GM10266 (cell line): Measurements from ENCODE around the gene GPATCH8.

Experiments
- DNase-seq: peaks from one replicate; pipeline ENCODE4 v3.0.0; 2012; ENCODE audit errors: extremely low spot score
- CTCF ChIP-seq: IDR thresholded peaks from 2 replicates; pipeline ENCODE4 v1.5.1; 2012; ENCODE audit warnings: mild to moderate bottlenecking, low read depth; ENCODE audit not compliant: control insufficient read depth, insufficient read depth; ENCODE audit errors: missing control alignments

The GPATCH8 gene

GRCh38 chr17:44536090-44536953 is 33.1 kb upstream of the GPATCH8 start:
- no peak for DNase-seq
- no peak for TF ChIP-seq CTCF

GRCh38 chr17:44533533-44534246 is 30.5 kb upstream of the GPATCH8 start:
- TF ChIP-seq CTCF = peak; percentile 96
- peak; percentile 92 for DNase-seq

GRCh38 chr17:44530896-44531418 is 27.8 kb upstream of the GPATCH8 start:
- DNase-seq = no peak
- TF ChIP-seq CTCF = no peak

- no peak for TF ChIP-seq CTCF
- DNase-seq = no peak
Observed at GRCh38 chr17:44529864-44530263, 26.7 kb upstream of the GPATCH8 start.

GRCh38 chr17:44527954-44528353 is 24.7 kb upstream of the GPATCH8 start:
- no peak for DNase-seq

GRCh38 chr17:44527102-44527501 is 23.9 kb upstream of the GPATCH8 start:
- DNase-seq = no peak
- TF ChIP-seq CTCF = no peak

More at GRCh38 chr17:44527954-44528353, 24.7 kb upstream of the GPATCH8 start:
- no peak for TF ChIP-seq CTCF

- TF ChIP-seq CTCF = no peak
- no peak for DNase-seq
Observed at GRCh38 chr17:44523672-44523972, 20.4 kb upstream of the GPATCH8 start.
